ENCODE measurements around the gene CLEC18B. TPM values are rescaled to one million over a fixed set of nuclear protein-coding genes. Genes with fewer than 3 reads are reported as not detected.
"Not testable (repeated sequence)": the region's sequence is repeated elsewhere in the genome, so short reads cannot be mapped to it uniquely, and the experiment has no call there.

The CLEC18B gene
- total RNA-seq, 4 donors from 2014 or later: 0.32 to 1.4 TPM; not detected in 2

- Histone ChIP-seq H3K4me3 (peak overlapping the region; percentile 69 to 90 (median 81)), H3K27ac (peak overlapping the region; percentile 86 to 93 (median 90)), H3K4me1 (peaks cover 4 to 19% (median 9%) of the 10 kb centered on the region in 4 donors)
- intact Hi-C loops (cut with DNase I; ENCODE audit: low total_unique reads); H3K9me3 ChIP-seq; H3K36me3 ChIP-seq; H3K27me3 ChIP-seq; in situ Hi-C loops (cut with MboI; ENCODE audit: low pct_ligation_motif_present in 1 of 4, low pct_unique_long_range_greater_than_20kb in 1 of 4, low sequenced_read_pairs in 3 of 4): not testable (repeated sequence)
- TF ChIP-seq POLR2AphosphoS5 (IDR thresholded peaks at IDR 0.05) (peak; percentile 60 to 83 (median 79)), EP300 (IDR thresholded peaks at IDR 0.05; ENCODE audit: low read depth) (peak; percentile 62), POLR2A (IDR thresholded peaks at IDR 0.05) (peak; percentile 52)
- peak; percentile 99 for DNase-seq
- 1 to 4% methylated on average over 9 to 39 of the region's 81 CpGs for WGBS, 2 donors (ENCODE audit: low coverage in 1 of 2)
Observed at GRCh38 chr16:74368002-74368911, 53.0 kb downstream of the CLEC18B start.

- DNase-seq: peak; percentile 45
- H3K27me3 ChIP-seq; in situ Hi-C loops (cut with MboI; ENCODE audit: low pct_ligation_motif_present in 1 of 4, low pct_unique_long_range_greater_than_20kb in 1 of 4, low sequenced_read_pairs in 3 of 4); H3K9me3 ChIP-seq; intact Hi-C loops (cut with DNase I; ENCODE audit: low total_unique reads); H3K36me3 ChIP-seq: not testable (repeated sequence)
- 0 to 1% methylated on average over 4 to 35 of the region's 35 CpGs for WGBS, 2 donors (ENCODE audit: low coverage in 1 of 2)
- H3K27ac ChIP-seq: peak overlapping the region; percentile 86 to 93 (median 90)
- H3K4me1 ChIP-seq: peaks cover 4 to 19% (median 9%) of the 10 kb centered on the region in 4 donors
- peak overlapping the region; percentile 69 to 90 (median 81) for H3K4me3 ChIP-seq
Observed at GRCh38 chr16:74367469-74368001, 53.7 kb downstream of the CLEC18B start.

GRCh38 chr16:74361646-74362610, 59.4 kb downstream of the CLEC18B start:
- H3K27ac ChIP-seq; H3K4me3 ChIP-seq; intact Hi-C loops (cut with DNase I; ENCODE audit: low total_unique reads); in situ Hi-C loops (cut with MboI; ENCODE audit: low pct_ligation_motif_present in 1 of 4, low pct_unique_long_range_greater_than_20kb in 1 of 4, low sequenced_read_pairs in 3 of 4); DNase-seq; H3K9me3 ChIP-seq; H3K27me3 ChIP-seq: not testable (repeated sequence)
- WGBS, 2 donors (ENCODE audit: low coverage in 1 of 2): 88% methylated on average over 5 to 10 of the region's 15 CpGs
- H3K36me3 ChIP-seq: peaks cover 0 to 11% (median 4%) of the 10 kb centered on the region in 4 donors
- H3K4me1 ChIP-seq: peaks cover 3 to 13% (median 4%) of the 10 kb centered on the region in 4 donors

Small RNA genes within 50 kb of the gene (small RNA-seq; reads per million reads assigned to genes)
- gene AC009053.4 (0 reads per million in 4 donors), gene RF00019 (0 reads per million in 4 donors), gene RNU6-237P (0 reads per million in 4 donors)

Other genes starting within 250 kb of the CLEC18B start
- gene PSMD7, start 124.7 kb downstream of the CLEC18B start, total RNA-seq: 100 to 1,000 TPM in 1 of 4 donors, 10 to 100 TPM in 3; 32.2 to 145 (median 53.6) TPM
- 10 to 100 TPM in 2 of 4 donors, 1 to 10 TPM in 1, not detected in 1; 7.2 to 85.2 (median 36.3) TPM for gene NPIPB15, start 45.2 kb downstream of the CLEC18B start, total RNA-seq
- 100 to 1,000 TPM in 3 of 4 donors, 10 to 100 TPM in 1; 77.0 to 154 (median 127) TPM for gene GLG1, start 185.6 kb upstream of the CLEC18B start, total RNA-seq
- gene RFWD3, start 245.4 kb upstream of the CLEC18B start, total RNA-seq: 10 to 100 TPM in 3 of 4 donors, 1 to 10 TPM in 1; 2.8 to 23.9 (median 19.2) TPM

Measured in transverse colon (tissue), 4 donors.